Suprapubic skin (tissue), 4 donors: ENCODE data around the gene CARD10.
A peak's percentile ranks its signal among the peaks of the same experiment; 100 is the strongest.

Experiments used
- POLR2A ChIP-seq, 2 donors: fragments of 450-650 bp; IDR thresholded peaks; one replicate each; pipeline ENCODE4 v1.6.1; 2017; ENCODE audit warnings: antibody characterized with exemption in 2 of 2, mild to moderate bottlenecking in 2 of 2, moderate library complexity in 2 of 2
- POLR2AphosphoS5 ChIP-seq, 3 donors: sonication (generic); formaldehyde crosslinking; IDR thresholded peaks; one replicate each; pipeline ENCODE4 v1.6.1; 2017; ENCODE audit warnings: antibody characterized with exemption in 3 of 3
- TF ChIP-seq, protein P1 (sequence below), 2 donors: fragments of 200-600 bp in 1 of 2; fragments of 450-650 bp in 1 of 2; sonication (generic) in 1 of 2; IDR thresholded peaks; one replicate each; pipeline ENCODE4 v1.5.1; 2016 to 2019; ENCODE audit warnings: antibody characterized with exemption in 2 of 2, mild to moderate bottlenecking in 1 of 2, moderate library complexity in 1 of 2

DNA sequence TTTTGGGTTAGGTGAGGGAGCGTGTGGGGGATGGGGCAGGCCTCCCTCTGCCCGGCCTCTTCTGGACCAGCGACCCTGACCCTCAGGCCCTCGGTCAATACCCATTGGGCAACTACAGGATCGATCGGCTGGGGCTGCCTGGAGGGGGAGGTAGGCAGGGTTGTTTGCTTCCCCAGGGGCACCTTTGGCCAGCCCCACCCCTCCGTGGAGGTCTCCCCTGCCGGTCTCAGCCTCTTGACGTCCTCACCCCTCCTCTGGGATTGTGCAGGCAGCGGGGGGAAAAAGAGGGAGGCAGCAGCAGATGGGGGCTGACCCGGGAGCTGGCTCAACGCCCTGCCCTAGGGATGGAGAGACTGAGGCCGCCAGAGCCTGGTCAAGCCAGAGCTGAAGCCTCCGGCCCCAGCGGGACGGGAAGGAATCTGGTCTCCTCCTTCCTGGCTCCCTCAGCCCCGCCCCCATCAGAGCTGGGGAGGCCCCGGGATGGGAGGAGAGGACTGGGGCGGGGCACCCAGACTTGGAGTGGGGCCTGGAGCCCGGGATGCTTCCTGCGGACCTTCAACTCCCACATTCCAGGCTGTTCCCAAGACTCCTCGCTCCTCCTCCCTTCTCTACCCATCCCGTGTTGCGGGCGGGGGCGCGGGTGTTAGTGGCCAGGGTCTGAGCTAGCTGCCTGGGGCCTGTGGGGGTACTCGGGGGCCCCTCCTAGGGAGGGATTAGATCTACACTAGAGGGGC is 26.7 kb upstream of the CARD10 start:
- TF ChIP-seq, protein P1, sequence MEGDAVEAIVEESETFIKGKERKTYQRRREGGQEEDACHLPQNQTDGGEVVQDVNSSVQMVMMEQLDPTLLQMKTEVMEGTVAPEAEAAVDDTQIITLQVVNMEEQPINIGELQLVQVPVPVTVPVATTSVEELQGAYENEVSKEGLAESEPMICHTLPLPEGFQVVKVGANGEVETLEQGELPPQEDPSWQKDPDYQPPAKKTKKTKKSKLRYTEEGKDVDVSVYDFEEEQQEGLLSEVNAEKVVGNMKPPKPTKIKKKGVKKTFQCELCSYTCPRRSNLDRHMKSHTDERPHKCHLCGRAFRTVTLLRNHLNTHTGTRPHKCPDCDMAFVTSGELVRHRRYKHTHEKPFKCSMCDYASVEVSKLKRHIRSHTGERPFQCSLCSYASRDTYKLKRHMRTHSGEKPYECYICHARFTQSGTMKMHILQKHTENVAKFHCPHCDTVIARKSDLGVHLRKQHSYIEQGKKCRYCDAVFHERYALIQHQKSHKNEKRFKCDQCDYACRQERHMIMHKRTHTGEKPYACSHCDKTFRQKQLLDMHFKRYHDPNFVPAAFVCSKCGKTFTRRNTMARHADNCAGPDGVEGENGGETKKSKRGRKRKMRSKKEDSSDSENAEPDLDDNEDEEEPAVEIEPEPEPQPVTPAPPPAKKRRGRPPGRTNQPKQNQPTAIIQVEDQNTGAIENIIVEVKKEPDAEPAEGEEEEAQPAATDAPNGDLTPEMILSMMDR (IDR thresholded peaks at IDR 0.05), result no peak
- TF ChIP-seq POLR2A (IDR thresholded peaks at IDR 0.05) (peak in 1 of 2 donors; percentile 32), POLR2AphosphoS5 (IDR thresholded peaks at IDR 0.05) (no peak)
